GM18873 (cell line): ENCODE results near the gene SFT2D3.

ENCODE experiments used
- ATAC-seq: cut with Tn5 transposase; IDR thresholded peaks from one replicate; pipeline ENCODE4 v1.9.1; 2021; ENCODE audit warnings: mild to moderate bottlenecking, moderate library complexity, moderate number of reproducible peaks; ENCODE audit not compliant: unreplicated experiment, low FRiP score

The SFT2D3 gene

GRCh38 chr2:127705391-127706065, 4.2 kb downstream of the SFT2D3 start:
- no peak for ATAC-seq

GRCh38 chr2:127706215-127706990, 5.1 kb downstream of the SFT2D3 start:
- ATAC-seq: no peak

GRCh38 chr2:127707890-127708648, 6.8 kb downstream of the SFT2D3 start:
- ATAC-seq: no peak

- no peak for ATAC-seq
These were observed 8.0 kb downstream of the SFT2D3 start for GRCh38 chr2:127709336-127709735.

- no peak for ATAC-seq
These were observed 11.7 kb downstream of the SFT2D3 start for GRCh38 chr2:127712999-127713398.

- no peak for ATAC-seq
These were observed 12.3 kb downstream of the SFT2D3 start for GRCh38 chr2:127713562-127713961.

- no peak for ATAC-seq
These were observed 14.6 kb downstream of the SFT2D3 start for GRCh38 chr2:127715778-127716449.

- no peak for ATAC-seq
These were observed 17.0 kb downstream of the SFT2D3 start for GRCh38 chr2:127718271-127718670.

GRCh38 chr2:127719301-127720218, 18.3 kb downstream of the SFT2D3 start:
- ATAC-seq: no peak

- ATAC-seq: no peak
These were observed 20.1 kb downstream of the SFT2D3 start for GRCh38 chr2:127721311-127721977.

GRCh38 chr2:127721978-127722355, 20.7 kb downstream of the SFT2D3 start:
- ATAC-seq: no peak

- no peak for ATAC-seq
These were observed 21.5 kb downstream of the SFT2D3 start for GRCh38 chr2:127722807-127723206.

- ATAC-seq: no peak
These were observed 25.0 kb downstream of the SFT2D3 start for GRCh38 chr2:127726158-127726880.

GRCh38 chr2:127733113-127733815, 32.0 kb downstream of the SFT2D3 start:
- ATAC-seq: no peak

- ATAC-seq: no peak
These were observed 32.7 kb downstream of the SFT2D3 start for GRCh38 chr2:127733816-127734537.

GRCh38 chr2:127735044-127735443, 33.7 kb downstream of the SFT2D3 start:
- no peak for ATAC-seq
